ENCODE results near the gene LEMD2. TPM values are rescaled to one million over a fixed set of nuclear protein-coding genes. Genes with fewer than 3 reads are reported as not detected.

LEMD2 gene
- total and polyA plus RNA-seq, 2 of the 4 experiments (the other 2 are of a cell fraction), result 26.5 to 43.6 TPM

DNA sequence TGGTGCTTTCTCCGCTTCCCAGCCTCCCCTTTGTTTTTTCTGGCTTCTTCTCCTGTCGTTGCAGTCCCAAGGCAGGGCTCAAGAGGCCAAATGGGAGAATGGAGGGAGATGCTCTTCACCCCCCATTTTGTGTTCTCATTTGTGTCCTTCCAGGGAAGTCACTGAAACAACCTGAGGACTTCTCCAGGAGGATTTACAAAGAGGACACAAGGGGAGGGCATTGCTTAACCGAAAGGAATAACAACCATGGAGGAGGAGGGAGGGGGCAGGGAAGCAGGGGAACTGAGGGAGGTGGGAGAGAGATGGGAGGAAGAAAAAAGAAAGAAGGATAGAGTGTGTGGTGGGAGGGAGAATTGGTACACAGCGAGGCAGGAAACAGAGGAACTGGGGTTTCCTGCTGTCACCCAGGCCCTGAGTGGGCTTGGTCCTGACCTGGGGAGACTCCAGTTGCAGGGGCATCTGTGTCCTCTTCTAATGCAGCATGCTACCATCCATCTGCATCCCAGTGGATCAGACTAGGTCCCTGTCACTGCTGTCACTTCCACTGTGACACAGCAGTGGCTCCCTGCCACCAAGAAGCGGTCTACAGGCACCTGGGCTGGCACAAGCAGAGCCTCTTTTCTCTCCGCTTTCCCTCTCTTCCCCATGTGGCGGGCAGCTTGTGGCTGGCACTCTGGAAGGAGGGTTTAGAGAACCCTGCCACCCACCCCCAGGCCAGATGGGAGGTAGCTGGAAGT is 32.0 kb upstream of the LEMD2 start (continued):
- TF ChIP-seq RAD21 (IDR thresholded peaks at IDR 0.05; ENCODE audit: low read length) (no peak), MAZ (IDR thresholded peaks at IDR 0.05; ENCODE audit: borderline replicate concordance, low read depth, low read length) (no peak), CEBPB (IDR thresholded peaks at IDR 0.05; ENCODE audit: low read depth, low read length) (no peak), BHLHE40 (IDR thresholded peaks at IDR 0.05; ENCODE audit: low read depth, low read length) (no peak), MXI1 (IDR thresholded peaks at IDR 0.05; ENCODE audit: borderline replicate concordance, low read depth, low read length) (no peak)
- TF ChIP-seq, protein P1, sequence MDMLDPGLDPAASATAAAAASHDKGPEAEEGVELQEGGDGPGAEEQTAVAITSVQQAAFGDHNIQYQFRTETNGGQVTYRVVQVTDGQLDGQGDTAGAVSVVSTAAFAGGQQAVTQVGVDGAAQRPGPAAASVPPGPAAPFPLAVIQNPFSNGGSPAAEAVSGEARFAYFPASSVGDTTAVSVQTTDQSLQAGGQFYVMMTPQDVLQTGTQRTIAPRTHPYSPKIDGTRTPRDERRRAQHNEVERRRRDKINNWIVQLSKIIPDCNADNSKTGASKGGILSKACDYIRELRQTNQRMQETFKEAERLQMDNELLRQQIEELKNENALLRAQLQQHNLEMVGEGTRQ (IDR thresholded peaks at IDR 0.05; ENCODE audit: low read depth, low read length), result no peak
